ENCODE measurements around the gene BEGAIN.
A peak's percentile ranks its signal among the peaks of the same experiment; 100 is the strongest.

BEGAIN gene

DNA sequence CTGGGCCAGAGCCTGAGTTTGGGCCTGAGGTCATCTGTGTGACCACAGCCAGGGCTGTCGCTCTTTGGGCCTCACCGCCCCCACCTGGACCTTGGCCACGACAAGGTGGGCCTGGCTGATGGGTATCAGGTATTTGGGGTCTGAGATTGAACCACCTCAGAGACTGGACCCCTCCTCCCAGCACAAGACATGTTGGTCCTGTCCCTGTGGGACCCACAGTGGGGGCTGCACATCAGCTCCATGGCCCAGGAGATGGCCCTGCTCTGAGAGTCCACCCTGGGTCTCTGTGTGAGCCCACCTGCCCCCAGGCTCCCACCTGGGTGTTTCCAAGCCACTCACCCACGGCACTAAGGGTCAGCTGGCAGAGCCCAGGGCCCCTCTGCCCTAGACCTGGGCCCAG is 20.6 kb downstream of the BEGAIN start:
- no peak for DNase-seq

DNA sequence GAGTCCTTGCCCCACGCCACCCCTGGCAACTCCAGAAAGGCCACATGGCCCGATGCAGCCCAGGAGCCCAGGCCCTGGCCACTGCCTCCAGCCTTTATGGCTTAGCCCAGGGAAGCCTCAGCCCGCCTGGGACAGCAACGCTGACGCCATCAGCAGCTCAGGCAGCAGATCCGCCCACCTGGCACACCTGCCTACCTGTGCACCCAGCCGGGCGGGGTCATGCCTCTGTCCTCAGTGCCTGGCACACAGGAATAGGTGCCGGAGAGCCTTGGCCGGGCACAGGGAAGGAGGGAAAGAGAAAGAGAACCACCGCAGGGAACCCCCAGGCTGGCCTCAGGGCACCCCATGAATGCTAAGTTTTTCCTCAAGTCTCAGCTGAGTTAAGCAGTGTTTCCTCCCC is 21.1 kb downstream of the BEGAIN start:
- DNase-seq: no peak

DNA sequence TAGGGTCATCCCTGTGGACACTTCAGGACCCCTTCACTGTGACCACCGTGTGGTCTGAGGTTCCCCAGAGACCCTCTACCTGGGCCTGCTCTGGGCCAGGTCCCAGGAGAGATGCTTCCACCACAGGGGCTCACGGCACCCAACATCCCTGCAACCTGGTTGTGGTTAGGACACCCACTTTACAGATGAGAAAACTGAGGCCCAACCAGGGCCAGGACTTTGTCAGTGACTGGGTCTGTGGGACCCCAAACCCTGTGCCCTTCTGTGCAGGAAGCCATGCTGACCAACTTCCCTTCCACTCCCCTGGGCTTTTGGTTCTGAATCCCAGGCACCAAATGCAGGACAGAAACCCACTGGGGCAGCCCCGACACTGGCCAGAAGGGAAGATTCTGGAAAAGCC is 21.6 kb downstream of the BEGAIN start:
- no peak for DNase-seq

DNA sequence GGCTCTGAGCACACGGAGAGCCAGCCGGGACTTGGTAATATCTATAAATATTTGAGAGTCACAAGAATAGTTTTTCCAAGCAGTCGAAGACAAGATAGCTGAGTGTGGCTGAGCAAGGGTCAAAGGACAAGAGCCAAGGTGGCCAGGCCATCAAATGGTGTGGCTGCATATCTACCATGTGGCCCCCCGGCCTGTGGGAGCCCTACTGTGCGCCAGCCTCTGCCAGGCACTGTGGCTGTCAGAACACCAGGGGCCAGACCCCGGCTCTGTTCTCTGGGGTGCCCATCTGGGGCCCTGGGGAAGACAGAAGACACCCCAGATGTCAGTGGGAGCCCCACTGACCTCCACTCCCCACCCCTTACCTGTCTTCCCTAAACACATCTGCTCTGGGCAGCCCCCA is 22.7 kb downstream of the BEGAIN start:
- DNase-seq: no peak

DNA sequence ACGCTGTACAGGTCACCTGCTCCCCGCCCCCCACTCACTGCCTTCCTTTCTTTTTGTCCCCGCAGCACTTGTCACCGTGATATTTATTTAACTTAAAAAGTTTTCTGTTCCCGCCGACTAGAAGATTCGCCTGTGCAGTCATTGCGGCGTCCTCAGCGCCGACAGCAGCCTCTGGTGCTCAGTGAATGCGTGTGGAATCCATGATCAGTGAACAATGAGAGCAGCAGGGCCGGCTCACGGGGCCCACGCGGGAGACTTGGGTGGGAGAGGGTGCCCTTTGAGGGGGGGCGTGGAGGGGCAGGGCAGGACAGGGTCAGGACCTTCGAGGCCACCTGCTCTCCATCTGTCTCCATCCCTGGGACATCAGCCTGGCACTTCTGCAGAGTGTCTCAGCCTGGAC is 24.5 kb downstream of the BEGAIN start:
- no peak for DNase-seq

DNA sequence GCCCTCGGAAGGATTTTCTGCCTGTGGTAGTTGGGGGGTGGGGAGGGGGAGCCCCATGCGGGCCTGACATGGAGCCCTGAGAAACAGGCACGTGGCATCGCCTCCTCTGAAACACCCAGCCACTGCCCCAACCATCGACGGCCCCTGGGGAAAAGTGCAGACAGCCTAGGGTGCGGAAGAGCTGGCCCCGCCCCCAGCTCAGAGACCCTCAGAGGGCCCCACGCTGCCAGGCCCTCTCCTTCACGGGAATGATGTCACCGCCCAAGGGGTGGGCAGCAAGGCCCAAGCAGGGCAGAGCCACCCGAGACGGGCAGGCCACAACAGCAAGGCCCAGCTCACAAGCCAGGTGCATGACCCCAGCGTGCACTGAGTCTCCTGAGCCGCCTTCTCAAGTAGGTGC is 26.2 kb downstream of the BEGAIN start:
- no peak for DNase-seq

DNA sequence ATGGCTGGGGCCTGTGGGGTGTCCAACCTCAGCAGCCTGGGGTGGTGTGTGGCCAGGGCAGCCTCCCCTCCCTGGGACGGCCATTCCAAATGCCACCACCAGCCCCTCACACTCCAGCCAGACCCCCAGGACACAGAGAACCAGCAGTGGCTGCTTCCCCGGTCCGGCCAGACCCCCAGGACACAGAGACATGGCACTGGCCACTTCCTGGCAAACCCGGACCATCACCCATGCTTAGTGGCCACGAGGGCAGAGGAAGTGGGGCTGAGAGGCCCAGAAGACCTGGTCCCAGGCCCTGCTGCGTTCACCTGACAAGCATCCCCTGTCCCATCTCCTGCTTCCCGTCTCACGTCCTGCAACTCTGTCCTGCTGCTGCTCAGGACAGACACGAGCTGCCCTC is 26.7 kb downstream of the BEGAIN start:
- no peak for DNase-seq

DNA sequence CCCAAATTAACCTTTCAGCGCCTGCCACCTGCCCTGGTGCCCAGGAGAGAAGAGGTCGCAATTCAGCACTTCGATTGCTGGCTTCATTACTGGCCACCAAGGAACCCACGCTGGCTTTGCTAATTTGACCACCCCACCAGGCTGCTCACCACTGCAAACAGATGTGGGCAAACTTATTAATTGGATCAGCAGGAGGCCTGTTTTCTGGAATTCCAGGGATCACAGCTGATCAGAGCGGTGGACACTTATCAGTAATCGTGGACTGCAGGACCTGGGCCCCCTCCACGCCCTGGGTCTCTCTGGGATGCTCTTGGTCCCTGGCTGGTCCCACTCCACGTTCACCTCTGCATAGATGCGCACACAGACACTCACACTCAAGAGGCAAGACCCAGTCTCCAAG is 27.8 kb downstream of the BEGAIN start:
- DNase-seq: no peak

DNA sequence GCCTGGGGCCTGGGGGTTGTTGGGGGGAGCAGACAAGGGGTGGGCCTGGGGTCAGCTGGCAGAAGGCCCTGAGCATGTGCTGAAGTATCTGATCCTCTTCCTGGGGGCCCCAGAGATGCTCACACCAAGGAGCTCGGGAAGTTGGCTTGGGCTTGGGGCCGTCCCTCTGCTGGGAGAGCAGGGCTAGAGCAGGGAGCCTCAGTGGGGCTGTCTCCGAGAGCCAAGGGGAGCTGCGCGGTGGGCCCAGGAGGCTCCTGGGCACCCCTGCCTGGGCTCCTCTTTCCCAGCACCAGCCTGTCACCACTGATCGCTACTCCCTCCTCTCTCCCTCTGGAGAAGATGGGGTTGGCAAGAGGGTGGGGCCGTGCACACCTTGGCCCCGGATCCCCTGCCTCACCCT is 28.3 kb downstream of the BEGAIN start:
- DNase-seq: no peak

DNA sequence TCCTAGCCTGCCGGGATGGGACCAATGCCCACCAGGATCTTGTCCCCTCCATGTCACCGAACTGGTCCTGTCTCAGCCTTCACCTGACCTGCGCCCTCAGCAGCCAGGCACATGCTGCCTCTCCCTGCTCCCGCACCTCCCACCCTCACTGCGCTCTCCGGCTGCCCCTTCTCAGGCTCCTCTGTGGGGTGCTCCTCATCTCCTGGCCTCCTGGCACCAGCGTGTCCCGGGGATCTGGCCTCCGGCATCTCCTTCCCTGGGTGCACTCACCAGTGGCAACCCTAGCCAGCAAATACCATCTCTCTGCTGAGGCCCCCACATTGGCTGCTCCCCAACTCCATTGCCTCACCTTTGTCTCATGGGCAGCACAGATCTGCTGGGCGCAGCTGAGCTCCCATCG is 29.0 kb downstream of the BEGAIN start:
- DNase-seq: no peak

DNA sequence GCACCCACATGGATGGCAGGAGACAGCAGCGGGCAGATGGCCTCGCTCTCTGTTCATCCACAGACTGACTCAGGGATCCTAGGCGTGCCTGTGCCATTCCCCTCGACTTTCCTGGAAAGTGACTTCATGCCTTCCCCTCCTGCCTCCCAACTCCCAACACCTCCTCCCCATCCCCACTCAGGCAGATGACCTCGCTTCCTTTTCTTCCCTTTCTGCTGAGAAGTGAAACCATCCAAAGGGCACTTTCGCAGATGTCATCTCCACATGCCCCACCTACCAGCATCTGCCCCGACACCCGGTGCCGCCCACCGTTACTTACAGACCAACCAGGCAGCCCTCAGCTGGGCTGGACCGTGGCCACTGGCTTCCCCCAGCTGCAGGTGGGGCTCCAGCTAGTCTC is 29.6 kb downstream of the BEGAIN start:
- no peak for DNase-seq

DNA sequence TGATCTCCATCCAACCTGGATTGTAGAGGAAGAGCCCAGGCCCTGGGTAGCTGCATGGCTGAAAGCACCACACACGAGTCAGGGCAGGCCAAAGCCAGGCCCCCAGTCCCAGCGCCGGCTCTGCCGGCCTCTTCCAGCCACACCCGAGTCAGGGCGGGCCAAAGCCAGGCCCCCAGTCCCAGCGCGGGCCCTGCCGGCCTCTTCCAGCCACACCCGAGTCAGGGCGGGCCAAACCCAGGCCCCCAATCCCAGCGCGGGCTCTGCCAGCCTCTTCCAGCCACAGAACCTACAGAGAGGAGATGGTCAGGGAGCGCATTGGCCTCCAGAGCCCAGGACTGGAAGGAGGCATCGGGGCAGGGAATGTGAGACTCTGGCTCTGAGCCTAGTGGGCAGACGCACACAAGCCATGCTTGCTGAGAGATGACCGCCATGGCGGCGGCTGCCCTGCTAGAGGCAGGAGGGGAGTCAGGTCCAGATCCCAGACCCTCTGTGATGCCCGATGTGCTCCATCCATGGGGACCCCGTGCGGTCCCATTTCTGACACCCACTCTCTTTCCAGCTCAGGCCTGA is 30.2 kb downstream of the BEGAIN start:
- no peak for DNase-seq

DNA sequence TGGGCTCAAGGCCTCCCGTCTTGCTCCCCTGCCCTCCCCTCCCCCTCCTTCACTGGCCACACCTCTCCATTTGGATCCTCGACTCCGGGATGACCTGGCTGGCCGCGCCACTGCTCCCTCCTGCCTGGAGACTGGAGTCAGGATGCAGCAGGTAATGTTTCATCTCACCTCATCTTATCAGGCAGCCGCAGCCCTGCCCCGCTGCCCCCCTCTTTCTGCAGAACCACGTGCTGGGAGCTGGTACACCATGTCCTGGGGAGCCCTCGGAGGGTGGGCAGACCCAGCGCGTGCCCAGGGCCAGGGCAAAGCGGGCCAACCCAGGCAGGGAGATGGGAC is 31.1 kb downstream of the BEGAIN start:
- DNase-seq: no peak

DNA sequence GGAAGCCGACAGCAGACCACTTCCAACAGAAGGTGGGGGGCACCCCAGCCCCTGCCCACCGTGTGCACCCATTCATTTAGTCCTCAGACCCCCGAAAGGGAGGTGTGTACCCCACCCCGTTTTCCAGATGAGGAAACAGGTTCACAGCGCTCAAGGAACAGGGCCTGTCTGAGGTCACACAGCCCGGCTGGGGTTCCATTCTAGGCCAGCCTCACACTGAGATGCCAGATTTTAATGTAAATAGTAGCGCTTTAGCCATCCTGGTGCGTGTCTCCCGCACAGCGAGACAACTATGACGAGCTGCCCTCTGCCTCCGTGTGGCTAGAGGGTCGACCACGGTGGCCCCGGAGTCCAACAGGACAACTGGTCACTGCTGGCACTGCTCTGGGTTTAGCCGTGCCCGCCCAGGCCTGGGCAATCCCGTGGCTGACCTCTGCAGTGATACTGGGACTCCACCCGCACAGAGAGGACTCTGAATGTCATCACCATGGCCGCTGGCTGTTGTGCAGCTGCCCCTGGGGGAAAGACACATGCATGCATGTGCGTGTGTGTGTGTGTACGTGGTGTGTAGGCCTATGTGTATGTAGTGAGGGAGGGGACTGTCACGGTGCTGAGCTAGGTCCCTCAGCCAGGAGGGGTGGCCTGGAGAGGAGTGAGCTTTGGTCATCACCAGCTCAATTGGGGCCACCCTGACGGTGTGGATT is 31.6 kb downstream of the BEGAIN start:
- no peak for DNase-seq

DNA sequence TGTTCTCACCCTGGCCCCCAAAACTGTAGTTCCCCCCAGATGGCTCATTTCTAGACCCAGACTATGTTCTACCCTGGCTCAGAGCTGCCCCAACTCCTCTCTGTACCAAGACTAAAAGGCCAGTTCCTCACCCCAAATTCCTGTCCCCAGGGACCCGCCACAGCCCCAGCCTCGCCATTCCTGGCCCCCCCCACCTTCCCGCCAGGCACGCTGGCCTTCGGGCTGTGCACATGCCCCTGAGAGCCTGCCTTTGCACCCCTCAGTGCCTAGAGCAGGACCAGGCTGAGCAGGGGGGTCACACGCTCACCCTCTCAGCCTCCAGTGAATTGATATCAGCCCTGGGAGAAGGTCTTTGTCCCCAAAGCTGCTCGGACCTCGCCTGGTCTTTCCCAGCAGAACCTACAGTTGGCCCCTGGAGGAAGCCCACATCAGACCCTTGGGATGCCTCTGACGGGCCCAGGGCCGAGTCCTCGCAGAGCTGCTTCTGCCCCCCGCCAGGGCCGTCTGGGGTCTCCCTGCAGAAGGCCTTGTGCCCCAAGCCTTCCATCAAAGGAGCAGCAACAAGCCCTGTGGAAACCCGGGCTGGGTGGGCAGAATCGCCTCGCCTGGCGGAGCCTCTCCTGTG is 32.4 kb downstream of the BEGAIN start:
- DNase-seq: no peak

DNA sequence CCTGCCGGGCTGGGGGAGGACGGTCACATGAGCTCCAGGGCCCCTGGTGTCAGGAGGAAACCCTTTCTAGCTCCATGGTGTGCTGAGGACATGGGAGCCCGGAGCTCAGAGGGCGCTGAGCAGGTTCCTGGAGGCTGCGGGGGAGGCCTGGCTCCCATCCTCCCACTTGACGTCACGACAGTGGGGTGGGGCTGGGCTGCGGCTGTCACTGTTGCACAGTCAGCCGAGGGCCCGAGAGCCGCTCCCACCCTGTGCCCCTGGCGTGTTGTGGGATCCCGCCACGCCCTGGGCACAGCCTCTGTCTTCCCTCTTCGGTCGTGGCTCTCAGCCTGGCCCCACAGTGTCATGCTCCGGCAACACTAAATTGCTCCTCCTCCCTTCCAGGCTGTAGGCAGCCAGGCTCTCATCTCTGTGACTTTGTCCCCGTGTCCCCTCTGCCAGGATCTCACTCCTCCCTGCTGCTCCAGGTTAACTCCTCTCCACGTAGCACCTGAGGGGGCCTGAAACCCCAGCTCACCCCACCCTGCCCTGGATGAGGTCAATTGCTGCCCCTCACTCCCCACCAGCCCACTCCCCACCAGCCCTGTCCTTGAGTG is 33.0 kb downstream of the BEGAIN start:
- DNase-seq: no peak

DNA sequence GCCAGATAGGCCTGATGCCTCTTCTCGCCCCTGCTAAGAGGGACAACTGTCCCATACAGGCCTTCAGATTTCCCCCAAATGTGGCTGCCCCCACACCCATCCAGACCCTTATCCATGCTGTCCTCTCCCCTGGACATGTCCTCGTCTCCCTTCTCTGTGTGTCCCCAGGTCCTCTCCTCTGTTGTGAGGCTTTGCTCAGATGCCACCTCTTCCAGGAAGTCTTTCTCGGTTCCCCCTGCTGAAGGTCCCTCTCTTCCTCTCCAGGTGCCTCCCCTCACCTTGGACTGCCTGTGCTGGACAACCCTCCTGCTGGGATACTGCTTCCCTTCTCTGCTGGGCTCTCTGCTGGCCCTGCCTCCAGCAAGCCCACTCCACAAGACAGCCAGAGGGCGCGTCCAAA is 33.7 kb downstream of the BEGAIN start:
- DNase-seq: no peak

DNA sequence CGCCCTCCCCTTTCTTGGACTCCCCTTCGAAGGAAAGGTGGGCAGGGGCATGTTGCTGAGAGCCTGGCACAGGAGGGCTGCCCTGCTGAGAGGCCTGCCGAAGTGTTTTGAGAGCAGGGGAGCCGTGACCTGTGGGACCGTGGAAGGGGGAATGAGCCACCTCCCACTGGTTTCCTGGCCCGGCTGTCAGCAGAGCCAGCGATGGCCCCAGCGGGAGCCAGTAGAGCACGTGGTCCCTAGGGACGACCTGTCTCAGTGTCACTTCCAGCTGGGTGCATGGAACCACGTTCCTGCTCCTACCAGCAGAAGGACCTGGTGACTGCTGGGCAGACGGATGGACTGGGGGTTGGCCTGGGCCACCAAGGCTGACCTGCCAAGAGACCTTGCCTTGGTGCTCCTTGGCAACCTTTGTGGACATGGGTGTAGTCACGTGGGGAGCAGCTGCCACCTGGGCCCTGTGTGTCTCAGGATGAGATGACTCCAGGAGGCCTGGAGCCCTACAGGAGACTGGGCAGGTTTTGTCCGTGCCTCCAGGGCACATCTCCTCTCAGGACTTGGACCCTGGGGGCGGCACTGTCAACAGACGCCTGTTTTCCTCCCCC is 34.6 kb downstream of the BEGAIN start:
- no peak for DNase-seq

DNA sequence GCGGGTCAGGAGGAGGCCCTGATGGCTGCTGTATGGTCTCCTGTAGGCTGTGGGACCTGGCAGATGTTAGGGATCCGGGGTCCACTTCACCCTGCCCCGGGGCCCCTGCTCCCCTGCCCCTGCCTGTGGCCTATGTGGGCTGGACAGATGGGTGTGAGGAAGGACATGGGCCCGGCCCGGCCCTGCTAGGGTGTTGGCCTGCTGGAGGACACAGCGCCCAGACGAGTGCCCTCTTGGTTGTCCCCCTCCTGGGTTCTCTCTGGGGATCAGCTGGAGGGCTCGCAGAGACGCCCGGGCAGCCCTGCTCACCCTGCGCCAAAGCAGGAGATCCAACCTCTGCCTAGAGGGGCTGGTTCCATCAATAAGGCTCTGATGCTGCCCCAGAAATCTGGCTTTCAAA is 36.2 kb downstream of the BEGAIN start:
- no peak for DNase-seq

DNA sequence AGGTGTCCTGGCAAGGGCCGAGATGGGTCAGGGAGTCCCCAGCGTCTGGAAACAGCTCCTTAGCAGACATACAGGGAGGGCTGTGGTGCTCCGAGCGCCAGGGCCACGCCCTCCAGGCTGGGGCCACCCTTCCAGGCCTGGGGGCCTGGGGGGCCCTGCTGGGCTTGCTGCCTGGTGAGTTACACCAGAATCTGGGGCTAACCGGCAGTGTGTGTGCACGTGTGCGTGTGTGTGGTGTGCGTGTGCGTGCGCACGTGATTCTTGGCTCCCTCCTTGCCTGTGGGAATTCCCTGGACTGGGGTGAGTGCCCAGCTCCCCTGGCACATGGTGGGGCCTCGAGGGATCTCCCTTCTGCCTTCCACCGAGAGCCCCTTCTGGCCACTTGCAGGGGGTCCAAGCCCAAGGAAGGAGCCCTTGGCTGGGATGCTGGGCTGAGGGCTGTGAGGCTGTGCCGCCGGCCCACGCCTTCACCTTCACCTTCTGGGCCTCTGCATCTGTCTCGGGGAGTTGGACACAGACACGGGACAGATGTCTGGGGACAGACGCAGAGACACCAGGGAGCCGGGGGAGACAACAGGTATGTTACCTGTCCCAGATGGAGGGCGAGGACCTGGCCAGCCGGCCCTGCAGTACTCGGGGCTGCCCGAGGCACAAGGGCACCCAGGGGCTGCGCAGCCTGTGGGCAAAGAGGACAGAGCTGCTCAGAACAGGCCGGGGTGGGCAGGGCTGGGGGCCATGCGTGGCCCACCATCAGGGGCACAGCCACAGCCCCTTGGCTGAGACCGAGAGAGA is 37.2 kb downstream of the BEGAIN start:
- DNase-seq: no peak

DNA sequence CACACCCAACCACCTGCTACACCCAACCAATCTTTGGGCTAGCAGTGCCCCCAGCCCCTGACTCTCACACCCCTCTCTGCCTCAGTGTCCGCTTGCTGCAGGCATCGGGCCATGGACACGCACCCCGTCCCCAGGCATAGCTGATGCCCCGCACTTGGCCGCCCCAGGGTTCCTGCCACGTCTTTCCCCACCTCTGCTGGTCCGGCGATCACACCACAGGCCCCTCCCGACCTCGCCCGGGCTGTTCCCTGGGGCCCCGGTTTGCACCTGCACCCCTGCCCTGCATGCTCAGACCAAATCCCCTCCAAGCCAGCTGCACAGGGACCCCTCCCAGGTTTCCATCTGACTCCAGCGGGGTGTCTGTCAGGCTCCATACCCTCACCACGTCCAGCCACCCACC is 38.3 kb downstream of the BEGAIN start:
- DNase-seq: no peak

DNA sequence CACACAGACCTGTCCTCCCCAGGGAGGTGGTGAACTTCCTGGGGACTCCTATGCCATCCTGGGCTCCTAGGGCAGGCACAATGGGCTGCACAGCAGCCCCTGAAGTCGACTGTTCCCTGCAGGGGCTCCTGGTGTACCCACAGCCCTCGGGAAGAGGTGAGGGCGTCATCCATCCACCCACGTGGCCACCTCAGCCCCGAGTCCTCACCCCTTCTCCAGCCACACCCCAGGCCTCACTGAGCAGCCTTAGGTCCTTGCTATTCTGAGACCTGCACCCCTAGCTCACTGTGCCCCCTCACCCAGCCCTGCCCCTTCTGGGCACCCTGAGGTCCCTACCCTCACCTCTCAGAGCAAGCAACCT is 38.9 kb downstream of the BEGAIN start:
- DNase-seq: no peak

DNA sequence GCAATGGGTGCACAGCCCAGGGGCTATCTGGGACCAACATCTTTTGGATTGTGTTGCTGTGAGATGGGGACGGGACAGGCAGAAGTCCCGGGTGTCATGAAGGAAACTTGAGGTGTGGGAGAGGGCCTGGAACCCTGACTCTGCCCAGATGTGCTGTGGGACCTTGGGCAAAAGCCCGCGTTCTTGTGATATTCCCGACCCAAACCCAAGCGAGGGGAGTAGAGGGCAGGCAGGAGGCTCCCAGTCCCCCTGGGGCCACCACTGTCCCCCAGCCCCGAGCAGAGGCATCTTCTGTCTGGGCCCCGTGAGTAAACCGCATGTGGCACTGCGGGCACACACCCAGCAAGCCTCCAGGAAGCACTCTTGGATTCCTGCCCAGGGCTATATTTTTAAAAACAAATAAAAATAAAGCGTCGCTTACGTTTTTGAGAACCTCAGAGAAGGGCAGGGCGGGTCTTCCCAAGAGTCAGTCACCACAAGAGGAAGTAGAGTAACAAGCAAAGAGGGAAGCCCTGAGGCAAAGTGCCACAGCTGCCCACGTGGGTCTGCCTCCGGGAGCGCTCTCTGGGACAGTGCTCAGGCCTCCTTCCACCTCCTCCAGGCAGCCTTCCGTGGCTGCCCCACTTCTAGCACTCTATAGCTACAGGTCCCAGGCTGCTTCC is 39.5 kb downstream of the BEGAIN start:
- DNase-seq: peak; percentile 51

Measured in activated CD4-positive, alpha-beta T cell treated with anti-CD3 and anti-CD28 coated beads for 48 hours (primary cell).